IMR-90 (cell line): ENCODE results near the gene SLC2A13. TPM values are rescaled to one million over a fixed set of nuclear protein-coding genes. Genes with fewer than 3 reads are reported as not detected.

Experiments
- ATAC-seq: fragments of 200-7000 bp; cut with Tn5 transposase; 2 replicates; pipeline ENCODE4 v1.9.1; 2020; ENCODE audit warnings: low read depth, mild to moderate bottlenecking, moderate library complexity
- BruUV-seq: library from RNA; stranded (reverse); fragments of 400-500 nt; replicated peaks from 2 replicates; lab custom pipeline; 2021; lab: Mats Ljungman, UMichigan
- CTCF ChIA-PET: fragments of 300-600 bp; formaldehyde crosslinking; extraction: SDS; loops from one replicate; lab custom pipeline; 2021; ENCODE audit warnings: antibody characterized with exemption; lab: Yijun Ruan, JAX
- POLR2A ChIA-PET: fragments of 300-600 bp; sonication (Branson Sonifier 250); formaldehyde crosslinking; loops from one replicate; lab custom pipeline; 2022; ENCODE audit warnings: antibody characterized with exemption; ENCODE audit not compliant: unreplicated experiment; lab: Charles Lee
- DNase-seq: peaks from one replicate; pipeline ENCODE4 v3.0.0; 2013
- H2AFZ ChIP-seq: replicated peaks from 2 replicates; pipeline ENCODE3; 2013; ENCODE audit warnings: low read length, mild to moderate bottlenecking; ENCODE audit not compliant: poor library complexity
- H2AK5ac ChIP-seq: 2 replicates; pipeline ENCODE4 v1.6.1; 2013; ENCODE audit warnings: low read depth, low read length, inconsistent platforms
- H2AK9ac ChIP-seq: replicated peaks from 2 replicates; pipeline ENCODE3; 2013; ENCODE audit warnings: mild to moderate bottlenecking, low read depth, low read length, moderate library complexity; ENCODE audit not compliant: poor library complexity
- H2BK120ac ChIP-seq: 2 replicates; pipeline ENCODE4 v1.6.1; 2013; ENCODE audit warnings: low read depth, low read length, inconsistent platforms
- H2BK15ac ChIP-seq: 3 replicates; pipeline ENCODE4 v1.6.1; 2013; ENCODE audit warnings: low read depth, low read length, inconsistent platforms
- H2BK20ac ChIP-seq: 2 replicates; pipeline ENCODE4 v1.6.1; 2013; ENCODE audit warnings: low read depth, mild to moderate bottlenecking, inconsistent platforms, low read length, moderate library complexity
- H2BK5ac ChIP-seq: 2 replicates; pipeline ENCODE4 v1.6.1; 2013; ENCODE audit warnings: mild to moderate bottlenecking, low read depth, low read length, inconsistent platforms; ENCODE audit not compliant: poor library complexity, severe bottlenecking
- H3K14ac ChIP-seq: replicated peaks from 2 replicates; pipeline ENCODE4 v1.6.1; 2013; ENCODE audit warnings: low read depth, low read length, inconsistent platforms
- H3K18ac ChIP-seq: 2 replicates; pipeline ENCODE4 v1.6.1; 2013; ENCODE audit warnings: low read depth, low read length, control low read depth
- H3K23ac ChIP-seq: 2 replicates; pipeline ENCODE4 v1.6.1; 2013; ENCODE audit warnings: low read depth, low read length, inconsistent platforms
- H3K27ac ChIP-seq: 2 replicates; pipeline ENCODE4 v1.5.1; 2013; ENCODE audit warnings: mild to moderate bottlenecking, control low read depth, low read length; ENCODE audit not compliant: insufficient read depth
- H3K27me3 ChIP-seq: 2 replicates; pipeline ENCODE4 v1.6.1; 2013; ENCODE audit warnings: low read length; ENCODE audit not compliant: control insufficient read depth, insufficient read depth
- H3K36me3 ChIP-seq: 2 replicates; pipeline ENCODE4 v1.6.1; 2013; ENCODE audit warnings: low read length, mixed read lengths; ENCODE audit not compliant: control insufficient read depth, insufficient read depth
- H3K4ac ChIP-seq: 2 replicates; pipeline ENCODE4 v1.6.1; 2013; ENCODE audit warnings: low read depth, low read length, inconsistent platforms
- H3K4me1 ChIP-seq: 2 replicates; pipeline ENCODE4 v1.6.1; 2013; ENCODE audit warnings: low read length, mixed read lengths; ENCODE audit not compliant: control insufficient read depth, insufficient read depth
- H3K4me2 ChIP-seq: 2 replicates; pipeline ENCODE4 v1.6.1; 2013; ENCODE audit warnings: low read depth, mild to moderate bottlenecking, control low read depth, low read length, moderate library complexity
- H3K4me3 ChIP-seq: 2 replicates; pipeline ENCODE4 v1.5.1; 2013; ENCODE audit warnings: low read depth, mild to moderate bottlenecking, control low read depth, low read length, moderate library complexity; ENCODE audit not compliant: insufficient read depth
- H3K56ac ChIP-seq: 2 replicates; pipeline ENCODE4 v1.6.1; 2013; ENCODE audit warnings: low read length, inconsistent platforms; ENCODE audit not compliant: insufficient read depth; ENCODE audit errors: extremely low read depth
- H3K79me1 ChIP-seq, 2 experiments: 2 replicates each; pipeline ENCODE4 v1.6.1; 2013; ENCODE audit warnings: low read length in 2 of 2, inconsistent platforms in 1 of 2, low read depth in 1 of 2
- H3K9ac ChIP-seq: 2 replicates; pipeline ENCODE4 v1.6.1; 2013; ENCODE audit warnings: low read depth, low read length, control low read depth
- H3K9me1 ChIP-seq: 2 replicates; pipeline ENCODE4 v1.6.1; 2013; ENCODE audit warnings: low read length, inconsistent platforms; ENCODE audit not compliant: insufficient read depth
- H3K9me3 ChIP-seq: 2 replicates; pipeline ENCODE4 v1.6.1; 2013; ENCODE audit warnings: low read length; ENCODE audit not compliant: control insufficient read depth, insufficient read depth
- H4K20me1 ChIP-seq: 2 replicates; pipeline ENCODE4 v1.6.1; 2013; ENCODE audit warnings: low read length, inconsistent platforms; ENCODE audit not compliant: insufficient read depth
- H4K5ac ChIP-seq: 2 replicates; pipeline ENCODE4 v1.6.1; 2013; ENCODE audit warnings: mild to moderate bottlenecking, low read depth, low read length, control low read depth
- H4K8ac ChIP-seq, 2 experiments: 2 replicates each; pipeline ENCODE4 v1.6.1; 2013; ENCODE audit warnings: low read depth in 2 of 2, low read length in 2 of 2, control low read depth in 1 of 2, inconsistent platforms in 1 of 2
- H4K91ac ChIP-seq: 2 replicates; pipeline ENCODE4 v1.6.1; 2013; ENCODE audit warnings: low read depth, low read length, inconsistent platforms; ENCODE audit not compliant: insufficient read depth
- BHLHE40 ChIP-seq: fragments of 150-350 bp; IDR thresholded peaks from 2 replicates; pipeline ENCODE4 v1.6.1; 2016; ENCODE audit warnings: mild to moderate bottlenecking, low read depth, low read length
- CEBPB ChIP-seq: IDR thresholded peaks from 2 replicates; pipeline ENCODE4 v1.6.1; 2012; ENCODE audit warnings: low read depth, low read length, improper control_type of control experiment
- CHD1 ChIP-seq: IDR thresholded peaks from 2 replicates; pipeline ENCODE4 v1.6.1; 2012; ENCODE audit warnings: low read depth, low read length, improper control_type of control experiment
- CTCF ChIP-seq: conservative IDR thresholded peaks from 2 replicates; pipeline ENCODE4 v1.5.1; 2012; ENCODE audit warnings: mild to moderate bottlenecking, low read depth, low read length, improper control_type of control experiment
- ELK1 ChIP-seq: fragments of 150-350 bp; IDR thresholded peaks from 2 replicates; pipeline ENCODE4 v1.6.1; 2016; ENCODE audit warnings: low read depth, mild to moderate bottlenecking, low read length, moderate library complexity, borderline replicate concordance
- FOS ChIP-seq: fragments of 150-350 bp; IDR thresholded peaks from 2 replicates; pipeline ENCODE4 v1.6.1; 2016; ENCODE audit warnings: low read depth, low read length
- MAFK ChIP-seq: IDR thresholded peaks from 2 replicates; pipeline ENCODE4 v1.6.1; 2012; ENCODE audit warnings: low read depth, low read length, improper control_type of control experiment
- MAZ ChIP-seq: IDR thresholded peaks from 2 replicates; pipeline ENCODE4 v1.6.1; 2012; ENCODE audit warnings: low read depth, mild to moderate bottlenecking, low read length, improper control_type of control experiment, moderate library complexity, borderline replicate concordance
- MXI1 ChIP-seq: IDR thresholded peaks from 2 replicates; pipeline ENCODE4 v1.6.1; 2012; ENCODE audit warnings: low read depth, mild to moderate bottlenecking, low read length, moderate library complexity, borderline replicate concordance
- NFE2L2 ChIP-seq: fragments of 150-350 bp; IDR thresholded peaks from 2 replicates; pipeline ENCODE4 v1.6.1; 2016; ENCODE audit warnings: low read depth, mild to moderate bottlenecking, low read length
- POLR2A ChIP-seq: IDR thresholded peaks from 2 replicates; pipeline ENCODE4 v1.6.1; 2012; ENCODE audit warnings: mild to moderate bottlenecking, low read depth, low read length
- RAD21 ChIP-seq: IDR thresholded peaks from 2 replicates; pipeline ENCODE4 v1.6.1; 2012; ENCODE audit warnings: low read length, improper control_type of control experiment
- RCOR1 ChIP-seq: IDR thresholded peaks from 2 replicates; pipeline ENCODE4 v1.6.1; 2012; ENCODE audit warnings: mild to moderate bottlenecking, low read length, improper control_type of control experiment; ENCODE audit not compliant: insufficient replicate concordance
- RFX5 ChIP-seq: IDR thresholded peaks from 2 replicates; pipeline ENCODE4 v1.8.0; 2012; ENCODE audit warnings: low read depth, mild to moderate bottlenecking, low read length, moderate library complexity
- SMC3 ChIP-seq: fragments of 150-350 bp; IDR thresholded peaks from 2 replicates; pipeline ENCODE4 v1.6.1; 2016; ENCODE audit warnings: low read depth, mild to moderate bottlenecking, antibody characterized with exemption, low read length, moderate library complexity
- USF2 ChIP-seq: fragments of 150-350 bp; IDR thresholded peaks from 2 replicates; pipeline ENCODE4 v1.6.1; 2017; ENCODE audit warnings: mild to moderate bottlenecking, antibody characterized with exemption, low read length, low read depth
- WGBS, 2 experiments: methylation state at CpG; one replicate each; pipeline versions ENCODE4 v1.1.5 to v1.1.7; 2013; ENCODE audit warnings: missing lambda C conversion rate in 2 of 2; ENCODE audit not compliant: insufficient read length in 1 of 2; ENCODE audit errors: extremely low coverage in 2 of 2; 5-methylcytosine and 5-hydroxymethylcytosine counted together
- dilution Hi-C: fragments of 300-500 bp; cut with HindIII; formaldehyde crosslinking; loops from one replicate; pipeline ENCODE4 v1.14.3; 2018; ENCODE audit warnings: low sequenced_read_pairs; ENCODE audit not compliant: unreplicated experiment
- in situ Hi-C: fragments of 300-500 bp; cut with MboI; formaldehyde crosslinking; loops from 3 replicates; pipeline ENCODE4 v1.14.3; 2019; ENCODE audit warnings: low sequenced_read_pairs, inconsistent platforms, mixed read lengths
- intact Hi-C: fragments of 100-400 bp; cut with micrococcal nuclease; formaldehyde crosslinking; loops from 2 replicates; pipeline ENCODE4 v1.10.0; 2022
- polyA plus RNA-seq, 3 experiments: library from polyadenylated mRNA; depleted of rRNA; stranded (reverse); fragments of >200 nt; gene quantifications; 2 replicates each; pipeline ENCODE4 v1.2.3, GENCODE V29; 2012; ENCODE audit warnings: low replicate concordance in 1 of 3
- total RNA-seq: library from RNA; depleted of rRNA; stranded (reverse); fragments of >200 nt; gene quantifications from 2 replicates; pipeline ENCODE4 v1.2.3, GENCODE V29; 2012

Gene SLC2A13
- total and polyA plus RNA-seq, 2 of the 4 experiments (the other 2 are of a cell fraction) = 1.5 to 3.9 TPM

- ATAC-seq (no peak), DNase-seq (no peak)
- no TSS peak for BruUV-seq
- intact Hi-C loops = no loop called here
- H3K4me2 ChIP-seq = no peak overlapping the region
- H2BK15ac ChIP-seq = no peak overlapping the region
- no peak overlapping the region for H3K56ac ChIP-seq
- no peak overlapping the region for H4K8ac ChIP-seq
- H4K91ac ChIP-seq = no peak overlapping the region
- no peak overlapping the region for H2BK20ac ChIP-seq
- H3K4ac ChIP-seq = no peak overlapping the region
- H3K36me3 ChIP-seq = no peaks in the 10 kb centered on the region
- no peak overlapping the region for H3K14ac ChIP-seq
- no CpG with 5 or more reads among the region's 14 CpGs for WGBS, 2 experiments
- no peak overlapping the region for H3K23ac ChIP-seq
- dilution Hi-C loops = no loop called here
- no peak overlapping the region for H2AK5ac ChIP-seq
- H3K4me1 ChIP-seq = no peaks in the 10 kb centered on the region
- no peak overlapping the region for H2BK120ac ChIP-seq
- TF ChIP-seq MAFK (no peak), BHLHE40 (no peak), RFX5 (no peak), RCOR1 (no peak), MXI1 (no peak), FOS (no peak), CTCF (no peak), CHD1 (no peak), RAD21 (no peak), POLR2A (no peak), SMC3 (no peak), CEBPB (no peak), USF2 (no peak), MAZ (no peak), NFE2L2 (no peak), ELK1 (no peak)
- no peaks in the 10 kb centered on the region for H3K27me3 ChIP-seq
- no peaks in the 10 kb centered on the region for H3K9me1 ChIP-seq
- ChIA-PET CTCF (no interaction called here), POLR2A (no interaction called here)
- H3K9ac ChIP-seq = no peak overlapping the region
- H3K18ac ChIP-seq = no peak overlapping the region
- in situ Hi-C loops = no loop called here
- no peak overlapping the region for H4K5ac ChIP-seq
- H3K79me1 ChIP-seq = no peaks in the 10 kb centered on the region
- H3K4me3 ChIP-seq = no peak overlapping the region
- no peak overlapping the region for H2AFZ ChIP-seq
- H2BK5ac ChIP-seq = no peak overlapping the region
- no peaks in the 10 kb centered on the region for H3K9me3 ChIP-seq
- no peak overlapping the region for H3K27ac ChIP-seq
- no peak overlapping the region for H2AK9ac ChIP-seq
- H4K20me1 ChIP-seq = no peaks in the 10 kb centered on the region
Observed at GRCh38 chr12:39713552-39713951, 392.3 kb downstream of the SLC2A13 start.
